HG02759 (cell line): ENCODE data around the gene HEMK1.

Experiments
- ATAC-seq: cut with Tn5 transposase; IDR thresholded peaks from one replicate; pipeline ENCODE4 v1.9.1; 2021; ENCODE audit warnings: mild to moderate bottlenecking, moderate library complexity; ENCODE audit not compliant: unreplicated experiment

HEMK1 gene

GRCh38 chr3:50599115-50599715 lies 29.9 kb downstream of the HEMK1 start:
- ATAC-seq, result no peak

GRCh38 chr3:50599716-50600118 lies 30.4 kb downstream of the HEMK1 start:
- ATAC-seq, result no peak

GRCh38 chr3:50600141-50600753 lies 30.9 kb downstream of the HEMK1 start:
- ATAC-seq, result no peak

GRCh38 chr3:50600841-50601591 lies 31.7 kb downstream of the HEMK1 start:
- ATAC-seq, result peak; percentile 75

- ATAC-seq, result no peak
Observed at GRCh38 chr3:50602595-50603191, 33.4 kb downstream of the HEMK1 start.

GRCh38 chr3:50603261-50604109 lies 34.2 kb downstream of the HEMK1 start:
- no peak for ATAC-seq

GRCh38 chr3:50604110-50604621 lies 34.8 kb downstream of the HEMK1 start:
- no peak for ATAC-seq

- ATAC-seq, result no peak
Observed at GRCh38 chr3:50604628-50605588, 35.6 kb downstream of the HEMK1 start.

GRCh38 chr3:50605901-50606326 lies 36.6 kb downstream of the HEMK1 start:
- ATAC-seq, result no peak

GRCh38 chr3:50606596-50606995 lies 37.3 kb downstream of the HEMK1 start:
- ATAC-seq, result no peak

GRCh38 chr3:50607271-50608091 lies 38.2 kb downstream of the HEMK1 start:
- no peak for ATAC-seq

GRCh38 chr3:50608278-50608677 lies 39.0 kb downstream of the HEMK1 start:
- no peak for ATAC-seq

- ATAC-seq, result no peak
Observed at GRCh38 chr3:50609071-50609762, 39.9 kb downstream of the HEMK1 start.

GRCh38 chr3:50609763-50610085 lies 40.4 kb downstream of the HEMK1 start:
- no peak for ATAC-seq

- no peak for ATAC-seq
Observed at GRCh38 chr3:50610181-50610971, 41.1 kb downstream of the HEMK1 start.

- no peak for ATAC-seq
Observed at GRCh38 chr3:50610992-50611463, 41.7 kb downstream of the HEMK1 start.
